HG03108 (cell line): ENCODE data around the gene RASGRP2.

Source experiments
- ATAC-seq: cut with Tn5 transposase; IDR thresholded peaks from one replicate; pipeline ENCODE4 v1.9.1; 2021; ENCODE audit warnings: moderate library complexity; ENCODE audit not compliant: unreplicated experiment

Gene RASGRP2

DNA sequence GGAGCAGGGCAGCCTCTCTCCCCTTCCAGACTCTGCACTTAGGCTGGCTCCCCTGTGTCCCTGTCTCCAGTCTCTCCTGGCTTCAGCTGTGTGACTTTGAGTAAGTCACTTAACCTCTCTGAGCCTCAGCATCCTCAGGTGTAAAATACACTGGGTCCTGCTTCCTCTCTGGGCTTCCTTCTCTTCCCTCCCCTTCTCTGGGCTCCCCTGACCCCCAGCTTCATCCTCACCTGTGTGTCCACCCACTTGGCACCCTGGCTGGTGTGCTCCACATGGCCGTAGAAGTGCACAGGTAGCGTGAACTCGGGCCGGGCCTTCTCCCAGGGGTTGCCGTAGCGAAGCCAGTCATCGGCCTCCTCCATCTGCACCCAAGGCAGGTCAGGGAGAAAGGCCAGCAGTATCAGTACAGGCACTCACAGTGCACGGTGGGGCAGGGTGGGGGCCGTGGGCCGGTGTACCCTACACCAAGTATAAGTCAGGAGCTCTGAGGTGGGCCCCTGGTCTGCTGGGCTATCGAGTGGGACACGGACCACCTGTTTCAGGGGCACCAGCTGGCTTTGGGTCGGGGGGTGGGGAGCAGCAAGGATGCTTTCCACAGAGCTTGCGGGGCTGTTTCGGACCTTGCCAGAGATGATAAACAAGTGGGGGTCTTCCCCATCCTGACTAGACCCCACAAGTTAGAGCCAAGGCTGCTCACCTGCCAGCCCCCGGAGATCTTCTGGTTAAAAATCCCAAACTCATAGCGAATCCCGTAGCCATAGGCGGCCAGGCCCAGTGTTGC, 13.8 kb upstream of the RASGRP2 start:
- no peak for ATAC-seq

DNA sequence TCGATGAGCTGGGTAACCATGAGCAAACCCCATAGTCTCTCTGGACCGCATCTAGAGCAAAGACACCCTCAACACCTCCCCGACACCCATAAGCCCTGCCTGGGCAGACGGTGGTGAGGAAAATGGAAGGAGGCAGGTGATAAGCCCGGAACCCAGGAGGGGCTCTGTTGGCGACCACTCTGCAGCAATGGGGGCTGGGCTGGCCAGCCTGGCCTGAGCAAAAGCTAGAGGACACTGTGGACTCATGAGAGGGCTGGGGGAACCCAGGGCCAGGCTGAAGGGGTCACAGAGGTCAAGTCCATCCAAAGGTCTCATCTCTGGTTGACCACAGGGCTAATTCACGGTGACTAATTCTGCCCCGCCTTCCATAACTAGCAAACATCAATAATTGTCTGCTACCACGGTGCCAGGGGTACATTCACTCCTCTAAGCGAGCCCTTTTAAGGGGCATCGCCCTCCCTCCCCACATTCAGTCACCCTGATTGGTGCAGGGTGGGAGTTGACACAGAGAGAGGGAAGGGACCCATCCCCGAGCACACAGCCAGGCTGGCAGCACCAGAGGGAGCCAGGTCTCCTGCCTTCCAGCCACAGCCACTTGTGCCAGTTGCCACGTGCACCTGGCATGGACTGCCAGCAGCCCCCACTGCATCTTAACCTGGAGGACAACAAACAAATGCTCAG, 11.9 kb upstream of the RASGRP2 start:
- ATAC-seq: no peak

DNA sequence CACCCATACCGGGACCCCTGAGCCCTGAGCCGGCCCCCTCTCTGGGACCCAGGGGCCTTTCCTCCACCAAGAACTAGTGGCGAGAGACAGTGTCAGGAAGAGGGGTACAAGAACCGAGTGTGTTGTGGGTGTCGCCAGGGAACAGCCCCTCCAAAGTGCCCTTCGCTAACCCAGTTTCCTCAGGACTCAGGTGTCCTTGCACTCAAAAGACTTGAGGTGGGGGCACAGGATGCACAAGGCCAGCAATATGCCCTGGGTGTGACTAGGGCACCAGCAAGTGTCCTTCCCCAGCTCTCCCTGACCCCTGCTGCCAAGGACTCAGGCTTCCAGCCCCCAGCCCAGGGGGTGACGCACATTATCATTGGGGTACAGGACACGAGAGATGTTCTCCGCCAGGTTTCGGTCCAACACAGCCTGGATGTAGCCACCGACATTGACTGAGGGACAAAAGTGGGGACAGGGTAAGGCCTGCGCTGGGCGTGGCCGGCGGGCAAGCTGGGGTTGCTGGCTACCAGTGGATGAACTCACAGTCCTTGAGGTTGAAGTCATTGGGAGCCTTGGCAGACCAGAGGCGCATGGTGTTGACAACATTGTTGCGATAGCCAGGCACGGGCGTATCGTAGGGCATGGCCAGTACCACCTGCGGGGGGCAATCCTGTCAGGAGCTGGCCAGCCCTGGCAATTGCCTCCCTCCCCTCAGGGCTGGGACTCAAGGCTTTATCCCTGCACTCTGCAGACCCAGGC, 11.1 kb upstream of the RASGRP2 start:
- no peak for ATAC-seq

DNA sequence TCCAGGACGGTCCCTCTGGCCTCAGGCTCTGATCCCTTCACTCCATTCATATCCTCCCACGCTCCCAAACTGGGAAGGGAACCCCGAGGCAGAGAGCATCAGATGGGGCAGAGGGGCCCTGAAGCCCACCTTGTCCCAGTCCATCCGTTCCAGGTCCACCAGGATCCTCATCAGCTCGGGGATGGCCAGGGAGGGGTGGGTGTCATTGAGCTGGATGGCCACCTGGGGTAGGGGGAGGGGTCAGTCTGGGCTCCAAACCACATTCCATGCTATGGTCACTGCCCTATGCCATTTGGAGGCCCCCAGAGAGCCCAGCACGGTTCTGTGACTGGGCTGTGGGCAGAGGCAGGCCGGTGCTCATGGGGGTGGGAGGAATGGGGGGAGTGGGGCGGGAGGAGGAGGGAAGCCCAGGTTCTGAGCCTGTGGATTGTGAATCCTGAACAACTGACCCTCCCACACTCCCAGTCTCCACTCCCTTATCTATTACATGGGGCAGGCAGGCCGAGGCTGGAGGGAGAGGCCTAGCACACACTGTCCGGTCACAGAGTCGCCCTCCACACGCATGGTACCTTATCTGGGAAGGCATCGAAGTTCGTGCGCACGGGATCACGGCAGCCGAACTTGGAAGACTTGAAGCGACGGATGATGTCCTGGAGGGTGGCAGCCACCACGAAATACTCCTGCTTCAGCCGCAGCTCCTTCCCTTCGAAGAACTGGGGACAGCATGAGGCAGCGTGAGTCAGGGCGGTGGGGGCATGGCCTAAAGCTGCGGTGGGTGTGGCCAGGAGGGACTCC, 10.4 kb upstream of the RASGRP2 start:
- no peak for ATAC-seq

DNA sequence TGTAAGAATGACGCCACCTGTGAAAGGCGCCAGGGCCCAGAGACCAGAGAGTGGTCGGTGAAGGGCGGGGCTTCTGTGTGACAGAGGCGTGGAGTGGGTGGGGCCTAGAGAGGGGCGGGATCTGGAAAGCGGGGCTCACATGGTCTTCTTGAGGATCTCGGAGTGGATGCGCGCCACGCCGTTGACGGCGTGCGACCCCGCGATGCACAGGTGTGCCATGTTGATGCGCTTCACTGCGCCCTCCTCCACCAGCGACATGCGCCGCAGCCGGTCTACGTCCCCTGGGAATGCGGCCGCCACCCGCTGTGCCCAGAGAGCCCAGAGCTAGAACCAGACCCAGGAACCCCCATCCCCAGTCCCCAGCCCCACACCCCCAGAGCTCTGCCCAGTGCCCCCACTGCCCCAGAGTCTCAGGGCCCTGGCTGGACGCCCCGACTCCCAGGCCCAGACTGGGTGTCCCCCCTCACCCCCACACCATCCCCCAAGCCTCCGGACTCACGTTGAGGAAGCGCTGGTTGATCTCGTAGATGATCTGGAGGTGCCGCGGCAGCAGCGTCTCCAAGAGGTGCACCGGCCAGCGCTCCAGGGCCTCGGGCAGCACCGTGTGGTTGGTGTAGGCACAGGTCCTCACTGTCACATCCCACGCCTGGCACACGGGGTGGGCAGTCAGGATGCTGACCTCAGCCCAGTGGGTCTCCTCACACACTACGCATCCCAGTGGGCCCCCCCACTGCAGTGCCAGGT, 9.6 kb upstream of the RASGRP2 start:
- ATAC-seq: no peak

DNA sequence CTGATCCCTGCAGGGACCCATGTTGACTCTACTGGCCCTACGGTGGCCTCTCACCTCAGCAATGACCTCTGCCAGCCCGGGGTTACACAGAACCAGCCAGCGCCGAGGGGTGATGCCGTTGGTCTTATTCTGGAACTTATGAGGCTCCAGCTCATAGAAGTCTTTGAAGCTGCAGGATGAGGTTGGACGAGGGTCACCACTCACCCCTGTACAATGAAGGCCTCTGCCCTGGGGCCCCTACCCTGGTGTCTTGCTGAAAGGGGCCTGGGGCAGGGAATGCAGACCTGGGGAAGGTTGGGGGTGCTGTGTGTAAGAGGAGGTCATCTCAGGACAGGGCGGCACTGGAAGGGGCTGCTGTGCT, 9.1 kb upstream of the RASGRP2 start:
- ATAC-seq: no peak

DNA sequence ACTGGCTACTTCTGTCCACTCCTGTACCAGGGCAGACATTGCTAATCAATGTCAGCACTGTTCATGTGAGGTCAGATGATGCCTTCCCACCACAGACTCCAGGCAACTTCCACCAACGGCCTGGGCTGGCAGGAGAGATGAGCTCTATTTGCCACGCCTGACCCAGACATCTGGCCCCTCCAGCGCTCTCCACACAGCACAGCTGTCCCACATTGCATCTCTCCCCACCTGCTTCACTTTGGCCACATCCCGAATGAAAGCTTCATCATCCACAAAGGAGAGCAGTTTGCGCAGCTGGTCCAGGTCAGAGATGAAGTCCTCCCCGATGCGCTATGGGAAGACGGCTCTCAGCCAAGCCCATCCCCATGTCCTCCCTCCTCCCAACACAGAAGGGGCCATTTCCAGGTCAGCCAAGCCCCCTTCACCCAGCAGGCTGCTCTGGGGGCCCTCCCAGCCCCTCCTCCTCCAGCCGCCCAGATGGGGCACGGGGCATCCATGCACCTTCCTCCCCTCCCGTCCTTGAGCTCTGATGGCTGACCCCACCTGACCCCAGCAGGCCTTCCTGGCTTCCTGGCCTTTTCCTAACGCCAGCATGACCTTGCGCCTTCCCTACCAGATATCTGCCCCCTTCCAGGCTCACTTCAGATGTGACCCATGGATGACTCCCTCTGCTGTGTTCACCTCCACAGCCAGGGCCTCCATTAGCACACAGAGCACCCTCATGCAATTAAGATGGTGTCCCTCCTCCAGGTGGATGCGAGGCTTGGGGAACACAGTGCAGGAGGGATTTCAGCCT, 8.4 kb upstream of the RASGRP2 start:
- no peak for ATAC-seq

DNA sequence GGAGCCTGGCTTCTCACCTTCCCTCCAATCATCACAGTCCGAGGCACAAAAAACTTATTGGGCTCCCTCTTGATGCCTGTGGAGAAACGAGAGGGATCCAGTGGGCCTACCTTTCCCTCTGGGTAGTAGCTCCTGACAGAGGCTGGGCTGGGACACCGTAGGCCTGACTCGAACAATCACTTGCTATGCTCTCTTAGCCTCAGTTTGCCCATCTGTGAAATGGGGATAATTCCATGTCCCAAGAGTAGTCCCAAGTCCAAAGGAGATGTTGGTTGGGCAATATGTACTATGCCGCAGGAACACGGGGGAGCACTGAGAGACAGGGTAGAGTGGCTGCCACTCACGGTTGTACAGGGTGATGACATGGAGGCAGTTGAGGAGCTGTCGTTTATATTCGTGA, 7.6 kb upstream of the RASGRP2 start:
- ATAC-seq: no peak

DNA sequence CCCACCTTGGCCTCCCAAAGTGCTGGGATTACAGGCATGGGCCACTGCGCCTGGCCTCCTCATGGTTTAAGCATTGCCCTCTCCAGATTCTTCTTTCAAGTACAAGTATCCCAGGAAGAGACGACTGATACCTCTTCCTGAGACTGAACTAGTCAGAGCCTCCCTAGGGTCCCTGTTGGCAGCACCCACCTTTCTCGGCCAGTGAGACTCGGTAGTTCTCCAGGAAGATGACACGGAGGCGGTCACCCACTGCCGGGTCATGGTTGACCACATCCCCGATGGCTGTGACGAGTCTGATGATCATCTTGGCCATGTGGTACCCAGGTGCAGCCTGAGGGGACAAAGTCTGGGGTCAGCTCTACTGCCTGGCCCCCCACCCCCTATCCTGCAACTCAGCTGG, 7.2 kb upstream of the RASGRP2 start:
- ATAC-seq: no peak

DNA sequence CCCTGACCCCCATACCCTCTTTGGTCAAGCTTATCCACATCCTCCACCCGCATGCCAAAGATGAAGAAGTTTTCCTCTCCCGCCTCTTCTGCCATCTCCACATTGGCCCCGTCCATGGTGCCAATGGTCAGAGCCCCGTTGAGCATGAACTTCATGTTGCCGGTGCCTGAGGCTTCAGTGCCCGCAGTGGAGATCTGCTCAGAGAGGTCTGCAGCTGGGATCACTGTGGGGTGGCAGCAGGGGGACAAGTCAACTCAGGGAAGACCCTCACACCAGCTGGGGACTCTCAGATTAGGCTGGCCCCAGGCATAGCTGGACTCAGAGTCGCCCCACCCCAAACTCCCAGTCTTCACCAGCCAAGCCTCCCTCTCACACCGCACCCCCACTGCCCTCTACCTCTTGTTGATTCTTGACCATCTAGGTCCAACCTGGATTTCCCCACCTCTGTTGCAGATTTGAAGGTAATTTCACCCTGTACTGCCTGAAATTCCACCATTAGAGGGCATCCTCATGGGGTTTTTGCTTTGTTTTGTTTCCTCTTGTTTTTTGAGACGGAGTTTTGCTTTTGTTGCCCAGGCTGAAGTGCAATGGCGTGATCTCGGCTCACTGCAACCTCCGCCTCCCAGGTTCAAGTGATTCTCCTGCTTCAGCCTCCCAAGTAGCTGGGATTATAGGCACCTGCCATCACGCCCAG, 6.6 kb upstream of the RASGRP2 start:
- ATAC-seq: no peak

DNA sequence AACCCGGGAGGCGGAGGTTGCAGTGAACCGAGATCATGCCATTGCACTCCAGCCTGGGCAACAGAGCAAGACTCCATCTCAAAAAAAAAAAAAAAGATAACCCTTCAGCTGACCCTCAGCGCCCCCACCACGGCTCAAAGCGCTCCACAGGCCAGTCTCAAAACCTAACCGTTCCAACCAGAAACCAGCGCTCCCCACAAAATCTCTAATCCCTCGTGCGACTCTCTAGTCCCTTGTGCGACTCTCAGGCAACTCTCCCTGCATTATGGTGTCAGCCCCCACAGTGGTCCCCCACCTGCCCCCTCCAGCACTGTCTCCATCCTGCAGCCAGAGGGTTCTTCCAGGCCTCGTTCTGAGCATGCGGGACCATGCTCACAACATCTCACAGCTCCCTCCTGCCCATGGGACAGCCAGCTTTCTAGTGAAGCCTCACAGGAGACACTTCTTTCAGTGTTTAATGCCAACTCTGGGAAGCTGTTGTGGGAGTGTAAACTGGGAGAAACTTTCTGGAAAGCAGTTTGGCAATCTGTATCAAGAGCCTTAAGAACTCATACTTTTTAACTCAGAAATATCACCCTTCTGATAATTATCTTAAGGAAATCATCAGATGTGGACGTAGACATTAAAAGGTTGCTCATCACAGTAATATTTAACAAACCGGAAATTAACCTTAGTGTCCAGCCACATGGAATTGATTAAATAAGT, 4.2 kb upstream of the RASGRP2 start:
- ATAC-seq: no peak

DNA sequence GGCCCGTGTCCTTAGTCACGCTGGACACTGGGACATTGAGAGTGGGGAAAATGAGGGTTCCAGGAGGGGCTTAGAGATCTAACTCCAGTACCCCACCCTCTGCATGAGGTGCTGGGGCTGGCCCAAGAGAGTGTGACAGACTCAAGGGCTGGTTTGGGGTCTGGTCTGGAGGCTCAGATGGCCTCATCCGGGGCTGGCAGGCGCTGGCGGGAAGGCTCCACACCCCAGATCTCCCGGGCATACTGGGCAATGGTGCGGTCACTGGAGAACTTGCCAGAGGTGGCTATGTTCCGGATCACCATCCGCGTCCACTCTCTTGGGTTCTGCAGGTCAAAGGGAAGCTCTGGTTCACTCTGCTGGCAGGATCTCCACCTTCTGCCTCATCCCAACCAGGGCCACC, 2.5 kb upstream of the RASGRP2 start:
- ATAC-seq: no peak

DNA sequence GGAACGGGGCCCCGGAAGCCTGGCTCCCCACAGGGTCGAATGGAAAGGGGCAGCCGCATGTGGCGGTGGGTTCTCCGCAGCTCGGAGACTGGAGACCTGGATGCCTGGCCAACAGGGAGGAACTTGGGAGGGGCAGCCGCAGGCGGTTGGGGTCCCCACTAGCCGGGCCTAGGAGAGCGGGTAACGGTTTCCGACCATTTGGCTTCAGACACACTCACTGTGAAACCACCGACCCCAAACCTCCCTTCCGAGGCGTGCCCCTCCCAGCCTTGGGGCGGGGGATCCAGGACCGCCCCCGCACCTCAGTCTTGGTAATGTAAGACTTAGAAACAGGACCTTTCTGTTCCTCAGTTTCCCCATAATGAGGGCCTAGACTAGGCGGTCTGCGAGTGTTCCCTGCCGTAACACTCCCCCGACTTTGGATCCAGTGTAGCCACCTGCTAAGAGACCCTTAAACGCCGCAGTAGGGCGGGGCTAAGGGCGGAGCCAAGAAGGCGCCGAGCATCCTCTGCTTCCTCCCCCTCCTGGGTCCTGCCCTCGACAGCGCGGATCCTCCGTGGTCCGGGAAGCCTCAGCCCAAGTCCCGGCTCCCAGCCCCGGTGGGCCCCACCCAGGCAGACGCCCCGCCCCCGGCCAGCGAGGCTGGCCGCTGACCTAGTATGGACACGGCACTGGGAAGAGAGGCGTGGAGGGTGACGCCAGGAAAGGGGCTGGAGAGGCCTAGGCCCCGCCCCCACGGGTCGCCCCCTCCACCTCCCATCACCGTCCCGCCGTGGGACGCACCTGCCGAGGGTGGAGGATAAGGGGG, 1.8 kb upstream of the RASGRP2 start:
- ATAC-seq: no peak

DNA sequence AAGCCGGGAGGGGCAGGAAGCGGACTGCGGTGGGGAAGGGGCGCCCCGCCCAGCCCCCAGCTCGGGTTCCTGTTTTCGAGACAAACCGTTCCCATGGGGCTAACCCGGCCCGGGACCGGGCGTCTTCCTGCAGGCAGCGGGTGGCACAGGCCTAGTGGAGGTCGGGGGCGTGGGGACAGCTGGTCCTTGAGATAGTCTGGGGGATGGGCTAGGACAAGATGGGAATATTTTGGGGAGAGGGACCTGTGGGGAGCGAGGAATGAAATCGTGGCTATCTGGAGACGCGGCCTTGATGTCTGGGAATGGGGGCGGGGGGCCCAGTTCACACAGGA, 1.2 kb upstream of the RASGRP2 start:
- ATAC-seq: no peak

DNA sequence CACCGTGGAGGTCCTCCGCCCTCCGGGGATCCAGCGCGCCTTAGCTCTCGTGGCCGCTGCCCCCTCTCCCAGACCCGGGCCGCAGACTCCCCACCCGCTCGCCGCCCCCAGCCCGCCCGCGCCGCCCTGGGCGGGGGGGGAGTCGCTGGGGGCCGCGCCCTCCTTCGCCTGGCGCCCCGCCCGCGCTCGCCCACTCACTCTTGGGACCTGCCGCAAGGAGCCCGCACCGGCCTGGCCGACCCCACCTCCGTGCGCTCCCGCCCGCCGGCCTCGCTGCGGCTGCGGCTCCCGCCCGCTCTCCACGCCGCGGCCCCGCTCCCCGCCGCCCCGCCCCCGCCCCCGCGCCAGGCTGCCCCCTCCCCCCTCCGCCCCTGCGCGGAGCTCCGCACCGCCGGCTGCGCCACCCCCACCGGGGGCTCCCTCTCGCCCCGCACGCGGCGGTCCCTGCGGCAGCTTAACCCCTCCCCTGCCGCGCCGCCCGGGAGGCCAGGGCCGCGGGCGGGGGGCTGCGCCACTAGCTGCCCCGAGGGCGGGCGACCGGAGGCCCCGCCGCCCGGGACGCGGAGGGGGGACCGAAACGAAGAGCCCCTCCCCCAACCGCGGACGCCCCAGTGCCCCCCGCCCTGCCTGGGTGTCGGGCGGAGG, 724 bp upstream of the RASGRP2 start:
- no peak for ATAC-seq

DNA sequence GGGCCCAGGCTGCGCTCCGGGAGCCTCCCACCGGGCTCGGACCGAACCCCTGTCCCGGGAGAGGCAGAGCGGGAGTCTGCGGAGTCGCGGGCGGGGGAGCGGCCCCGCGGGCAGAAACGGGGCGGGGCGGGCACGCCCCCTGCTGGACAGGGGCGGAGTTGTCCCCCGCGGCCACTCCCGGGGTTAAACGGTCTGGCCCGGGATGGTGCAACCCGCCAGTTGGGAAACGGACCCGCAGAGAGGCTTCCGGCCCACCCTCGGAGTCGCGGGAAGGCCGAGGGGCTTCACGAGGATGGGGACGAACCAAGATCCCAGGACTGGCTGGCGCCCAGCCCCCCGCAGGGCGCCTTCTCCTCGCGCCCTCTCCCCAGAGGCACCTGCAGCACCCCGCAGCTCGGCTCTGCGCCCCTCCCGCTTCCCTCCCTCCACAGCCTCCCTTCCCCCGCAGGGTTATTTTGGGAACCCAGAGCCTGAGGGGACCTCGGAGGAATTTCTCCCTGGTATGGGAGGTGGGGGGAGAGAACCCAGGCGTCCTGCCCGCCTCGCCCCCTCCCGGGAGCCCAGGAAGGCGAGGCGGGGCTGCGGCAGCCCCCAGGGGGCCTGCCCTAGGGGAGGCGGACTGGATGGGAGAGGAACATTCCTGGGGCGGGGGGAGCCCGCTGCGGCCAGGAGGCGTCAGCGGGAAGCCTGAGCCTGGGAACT, 902 bp downstream of the RASGRP2 start:
- peak; percentile 29 for ATAC-seq
